Calu3 (cell line): ENCODE data around the gene FYB1. TPM values are rescaled to one million over a fixed set of nuclear protein-coding genes. Genes with fewer than 3 reads are reported as not detected.

Experiments
- BruUV-seq: library from RNA; stranded (reverse); fragments of 400-500 nt; replicated peaks from 2 replicates; lab custom pipeline; 2021; lab: Mats Ljungman, UMichigan
- CTCF ChIA-PET: fragments of 300-600 bp; sonication (Branson Sonifier 250); formaldehyde crosslinking; loops from one replicate; lab custom pipeline; 2022; ENCODE audit warnings: antibody characterized with exemption; lab: Charles Lee
- DNase-seq: peaks from one replicate; pipeline ENCODE4 v3.0.0; 2022
- H3K27ac Mint-ChIP-seq: one replicate; pipeline ENCODE4 v1.8.0; 2022; ENCODE audit warnings: mixed read lengths; ENCODE audit not compliant: unreplicated experiment
- H3K27me3 Mint-ChIP-seq: one replicate; pipeline ENCODE4 v1.8.0; 2022; ENCODE audit warnings: mixed read lengths; ENCODE audit not compliant: unreplicated experiment
- H3K36me3 Mint-ChIP-seq: one replicate; pipeline ENCODE4 v1.8.0; 2022; ENCODE audit warnings: mild to moderate bottlenecking, moderate library complexity, mixed read lengths; ENCODE audit not compliant: insufficient read depth, unreplicated experiment
- H3K4me1 Mint-ChIP-seq: one replicate; pipeline ENCODE4 v1.8.0; 2022; ENCODE audit warnings: mild to moderate bottlenecking, low read depth, mixed read lengths; ENCODE audit not compliant: unreplicated experiment
- H3K4me3 Mint-ChIP-seq: one replicate; pipeline ENCODE4 v1.8.0; 2022; ENCODE audit warnings: mild to moderate bottlenecking, low read depth, moderate library complexity, mixed read lengths; ENCODE audit not compliant: unreplicated experiment
- H3K9me3 Mint-ChIP-seq: one replicate; pipeline ENCODE4 v1.8.0; 2022; ENCODE audit warnings: low read depth, mixed read lengths; ENCODE audit not compliant: unreplicated experiment
- intact Hi-C: fragments of 100-400 bp; cut with micrococcal nuclease; formaldehyde crosslinking; loops from one replicate; pipeline ENCODE4 v1.10.0; 2022; ENCODE audit not compliant: unreplicated experiment
- total RNA-seq: library from RNA; stranded (reverse); gene quantifications from 2 replicates; pipeline ENCODE4 v1.2.3, GENCODE V29; 2022
- TF ChIP-seq, protein P1 (sequence below): fragments of 200-600 bp; IDR thresholded peaks from one replicate; pipeline ENCODE4 v1.8.0; 2022; ENCODE audit warnings: antibody characterized with exemption; ENCODE audit not compliant: unreplicated experiment

The FYB1 gene
- total RNA-seq, 1 experiment from 2014 or later, result 42.8 TPM

DNA sequence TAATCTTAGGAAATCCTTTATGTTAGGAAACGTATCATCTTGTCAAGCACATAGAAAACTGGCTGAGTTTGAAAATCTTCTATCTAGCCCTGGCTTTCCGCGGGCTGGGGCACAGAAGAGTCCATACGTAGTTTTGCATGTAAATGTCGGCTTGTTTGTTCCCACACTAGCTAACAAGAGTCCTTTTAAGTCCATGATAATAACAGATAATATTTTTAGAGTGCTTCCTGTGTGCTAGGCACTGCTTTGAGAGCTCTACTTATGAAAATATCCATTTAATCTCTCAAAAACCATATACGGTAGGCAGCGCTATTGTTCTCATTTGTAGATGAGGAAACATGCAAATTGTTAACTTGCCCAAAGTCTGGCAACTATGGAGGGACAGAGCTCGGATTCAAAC, 40.5 kb downstream of the FYB1 start:
- CTCF ChIA-PET, result interaction anchor here (0.5 kb wide), 1 partner anchor 17 kb away, joined by 7 read pairs; no protein-coding TSS in a partner anchor
- Mint-ChIP-seq H3K4me1 (peaks cover 45% of the 10 kb centered on the region), H3K27ac (no peak overlapping the region)

GRCh38 chr5:39178171-39178570, 41.2 kb downstream of the FYB1 start:
- peaks cover 45% of the 10 kb centered on the region for H3K4me1 Mint-ChIP-seq
- H3K27ac Mint-ChIP-seq, result no peak overlapping the region
- peaks cover 4% of the 10 kb centered on the region for H3K36me3 Mint-ChIP-seq
- no peak overlapping the region for H3K4me3 Mint-ChIP-seq
- BruUV-seq, result no TSS peak
- H3K9me3 Mint-ChIP-seq, result peaks cover 2% of the 10 kb centered on the region
- CTCF ChIA-PET, result interaction anchor here (0.6 kb wide), 1 partner anchor 30 kb away, joined by 3 read pairs; no protein-coding TSS in a partner anchor
- H3K27me3 Mint-ChIP-seq, result no peaks in the 10 kb centered on the region
- no peak for DNase-seq
- TF ChIP-seq, protein P1, sequence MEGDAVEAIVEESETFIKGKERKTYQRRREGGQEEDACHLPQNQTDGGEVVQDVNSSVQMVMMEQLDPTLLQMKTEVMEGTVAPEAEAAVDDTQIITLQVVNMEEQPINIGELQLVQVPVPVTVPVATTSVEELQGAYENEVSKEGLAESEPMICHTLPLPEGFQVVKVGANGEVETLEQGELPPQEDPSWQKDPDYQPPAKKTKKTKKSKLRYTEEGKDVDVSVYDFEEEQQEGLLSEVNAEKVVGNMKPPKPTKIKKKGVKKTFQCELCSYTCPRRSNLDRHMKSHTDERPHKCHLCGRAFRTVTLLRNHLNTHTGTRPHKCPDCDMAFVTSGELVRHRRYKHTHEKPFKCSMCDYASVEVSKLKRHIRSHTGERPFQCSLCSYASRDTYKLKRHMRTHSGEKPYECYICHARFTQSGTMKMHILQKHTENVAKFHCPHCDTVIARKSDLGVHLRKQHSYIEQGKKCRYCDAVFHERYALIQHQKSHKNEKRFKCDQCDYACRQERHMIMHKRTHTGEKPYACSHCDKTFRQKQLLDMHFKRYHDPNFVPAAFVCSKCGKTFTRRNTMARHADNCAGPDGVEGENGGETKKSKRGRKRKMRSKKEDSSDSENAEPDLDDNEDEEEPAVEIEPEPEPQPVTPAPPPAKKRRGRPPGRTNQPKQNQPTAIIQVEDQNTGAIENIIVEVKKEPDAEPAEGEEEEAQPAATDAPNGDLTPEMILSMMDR, result no peak
- intact Hi-C loops, result no loop called here

More for the DNA sequence above, 40.5 kb downstream of the FYB1 start:
- TF ChIP-seq, protein P1, result no peak
- Mint-ChIP-seq H3K9me3 (no peaks in the 10 kb centered on the region), H3K4me3 (no peak overlapping the region), H3K36me3 (peaks cover 4% of the 10 kb centered on the region), H3K27me3 (no peaks in the 10 kb centered on the region)
- no TSS peak for BruUV-seq
- DNase-seq, result no peak
- intact Hi-C loops, result no loop called here

GRCh38 chr5:39177631-39177964, 41.8 kb downstream of the FYB1 start:
- Mint-ChIP-seq H3K27ac (no peak overlapping the region), H3K36me3 (peaks cover 4% of the 10 kb centered on the region), H3K4me3 (no peak overlapping the region), H3K9me3 (peaks cover 3% of the 10 kb centered on the region), H3K27me3 (no peaks in the 10 kb centered on the region), H3K4me1 (peaks cover 45% of the 10 kb centered on the region)
- no peak for DNase-seq
- CTCF ChIA-PET, result interaction anchor here (0.6 kb wide), 1 partner anchor 30 kb away, joined by 3 read pairs; no protein-coding TSS in a partner anchor
- no TSS peak for BruUV-seq
- intact Hi-C loops, result no loop called here
- TF ChIP-seq, protein P1, result no peak

DNA sequence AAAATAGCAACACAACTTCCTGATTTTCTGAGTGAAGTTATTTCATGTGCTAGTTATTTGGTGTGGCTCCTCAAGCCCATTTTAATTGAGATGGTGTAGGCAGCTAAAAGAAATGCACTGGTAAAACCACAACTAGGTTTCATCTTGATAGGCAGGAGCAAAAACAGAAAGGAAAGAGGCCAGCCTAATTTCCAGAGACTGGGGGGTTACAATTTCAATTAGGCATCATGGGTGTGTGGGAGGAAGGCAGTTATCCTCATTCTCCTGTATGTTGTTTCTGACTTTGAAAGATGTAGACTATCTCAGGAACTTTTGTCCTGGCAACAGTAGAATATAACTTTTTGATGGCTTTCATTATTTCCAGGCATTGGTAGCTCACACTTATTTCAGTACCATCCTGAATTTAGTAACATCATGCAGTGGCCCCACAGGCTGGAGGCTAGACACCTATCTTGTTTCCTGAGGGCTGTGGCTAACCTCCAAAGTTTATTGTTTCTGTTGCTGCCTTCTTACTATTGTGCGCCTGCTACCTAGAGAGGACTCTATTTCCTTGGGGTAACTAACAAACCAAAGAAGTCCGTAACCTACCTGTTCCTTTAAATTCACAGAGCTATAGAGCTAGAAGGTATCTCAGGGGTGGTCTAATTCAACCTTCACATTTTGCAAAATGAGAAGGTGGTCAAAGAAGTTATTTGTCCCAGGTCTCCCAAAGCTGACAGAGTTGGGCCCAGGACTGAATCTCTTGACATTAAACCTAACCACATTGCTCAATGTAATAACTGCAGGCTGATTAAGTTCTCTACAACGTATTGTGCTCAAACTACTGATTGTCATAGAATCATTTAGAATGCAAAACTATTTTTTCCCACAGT, 42.4 kb downstream of the FYB1 start:
- Mint-ChIP-seq H3K4me3 (no peak overlapping the region), H3K27ac (no peak overlapping the region), H3K9me3 (peaks cover 3% of the 10 kb centered on the region), H3K36me3 (peaks cover 4% of the 10 kb centered on the region), H3K27me3 (no peaks in the 10 kb centered on the region), H3K4me1 (peaks cover 45% of the 10 kb centered on the region)
- CTCF ChIA-PET, result no interaction called here
- TF ChIP-seq, protein P1, result no peak
- no peak for DNase-seq
- no TSS peak for BruUV-seq
- intact Hi-C loops, result no loop called here
